Hepatocyte (in vitro differentiated cells): Measurements from ENCODE around the gene PZP. TPM values are rescaled to one million over a fixed set of nuclear protein-coding genes. Genes with fewer than 3 reads are reported as not detected.

Experiments
- DNase-seq: peaks from one replicate; pipeline ENCODE4 v3.0.0-alpha.2; 2016; ENCODE audit warnings: low spot score
- H2AFZ ChIP-seq: fragments of 200-600 bp; sonication (generic); 2 replicates; pipeline ENCODE4 v1.6.0; 2016; ENCODE audit warnings: antibody characterized with exemption, mild to moderate bottlenecking
- H3K27ac ChIP-seq: fragments of 200-600 bp; sonication (generic); 2 replicates; pipeline ENCODE4 v1.5.1; 2016; ENCODE audit warnings: mild to moderate bottlenecking
- H3K27me3 ChIP-seq: fragments of 200-600 bp; sonication (generic); 2 replicates; pipeline ENCODE4 v1.6.1; 2016
- H3K36me3 ChIP-seq: fragments of 200-600 bp; sonication (generic); replicated peaks from 2 replicates; pipeline ENCODE4 v1.5.1; 2016; ENCODE audit warnings: low read depth; ENCODE audit not compliant: insufficient read depth
- H3K4me1 ChIP-seq: fragments of 200-600 bp; sonication (generic); 2 replicates; pipeline ENCODE4 v1.5.1; 2016; ENCODE audit warnings: mild to moderate bottlenecking, moderate library complexity; ENCODE audit not compliant: insufficient read depth
- H3K4me2 ChIP-seq: fragments of 200-600 bp; sonication (generic); 2 replicates; pipeline ENCODE4 v1.6.0; 2016
- H3K4me3 ChIP-seq: fragments of 200-600 bp; sonication (generic); 2 replicates; pipeline ENCODE4 v1.5.1; 2016; ENCODE audit warnings: mild to moderate bottlenecking
- H3K79me2 ChIP-seq: fragments of 200-600 bp; sonication (generic); 2 replicates; pipeline ENCODE4 v1.6.0; 2017; ENCODE audit warnings: mild to moderate bottlenecking
- H3K9me2 ChIP-seq: fragments of 200-600 bp; sonication (generic); replicated peaks from 2 replicates; pipeline ENCODE4 v1.6.0; 2017; ENCODE audit warnings: mild to moderate bottlenecking; ENCODE audit not compliant: insufficient read depth
- H3K9me3 ChIP-seq: fragments of 200-600 bp; sonication (generic); 2 replicates; pipeline ENCODE4 v1.5.1; 2016; ENCODE audit warnings: low read depth, mild to moderate bottlenecking
- H4K20me1 ChIP-seq: fragments of 200-600 bp; sonication (generic); 2 replicates; pipeline ENCODE4 v1.6.0; 2016; ENCODE audit warnings: mild to moderate bottlenecking; ENCODE audit not compliant: insufficient read depth, poor library complexity, severe bottlenecking
- EZH2 ChIP-seq: fragments of 200-600 bp; sonication (generic); IDR thresholded peaks from 2 replicates; pipeline ENCODE4 v1.6.1; 2016; ENCODE audit warnings: antibody characterized with exemption, mild to moderate bottlenecking, borderline replicate concordance
- EZH2phosphoT487 ChIP-seq: fragments of 200-600 bp; sonication (generic); IDR thresholded peaks from one replicate; pipeline ENCODE4 v1.6.1; 2018; ENCODE audit warnings: antibody characterized with exemption, mild to moderate bottlenecking, low read depth, moderate library complexity; ENCODE audit not compliant: unreplicated experiment, severe bottlenecking
- WGBS: methylation state at CpG from one replicate; pipeline ENCODE4 v1.1.6; 2016; ENCODE audit warnings: low lambda C conversion rate; ENCODE audit errors: missing lambda C conversion rate; 5-methylcytosine and 5-hydroxymethylcytosine counted together
- polyA plus RNA-seq: library from polyadenylated mRNA; unstranded; fragments of >200 nt; fragmentation: Nextera tagmentation; extraction: Ambion mirVana; gene quantifications from 2 replicates; pipeline ENCODE4 v1.2.1, GENCODE V29; 2016
- total RNA-seq: library from RNA; depleted of rRNA; stranded (reverse); fragments of >200 nt; gene quantifications from 2 replicates; pipeline ENCODE4 v1.2.3, GENCODE V29; 2014
- TF ChIP-seq, protein P1 (sequence below): fragments of 200-600 bp; sonication (generic); IDR thresholded peaks from 2 replicates; pipeline ENCODE4 v1.5.1; 2016; ENCODE audit warnings: antibody characterized with exemption, mild to moderate bottlenecking; ENCODE audit not compliant: poor library complexity

The PZP gene
- total and polyA plus RNA-seq, 2 experiments from 2014 or later: 0.10 to 0.45 TPM

DNA sequence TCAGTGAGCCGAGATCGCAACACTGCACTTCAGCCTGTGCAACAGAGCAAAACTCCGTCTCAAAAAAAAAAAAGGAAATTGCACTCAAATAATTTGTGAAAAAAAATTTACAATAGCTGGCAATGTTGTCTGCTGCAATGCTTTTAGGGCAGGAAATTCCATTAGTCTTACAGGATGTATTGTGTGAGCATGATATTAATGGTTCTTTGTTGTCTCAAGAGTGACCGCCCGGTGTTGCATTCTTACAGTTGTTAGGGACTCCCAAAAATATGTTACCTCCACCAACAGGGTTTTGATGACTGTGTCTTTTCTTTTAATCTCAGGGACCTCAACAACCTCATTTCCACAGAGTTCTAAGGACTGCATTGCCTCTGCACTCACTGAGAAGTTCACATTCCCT, 44.8 kb downstream of the PZP start:
- Histone ChIP-seq H3K4me2 (no peak overlapping the region), H3K27ac (no peak overlapping the region), H3K27me3 (no peaks in the 10 kb centered on the region), H3K4me1 (no peaks in the 10 kb centered on the region), H2AFZ (no peak overlapping the region), H3K36me3 (no peaks in the 10 kb centered on the region), H3K4me3 (no peak overlapping the region), H3K79me2 (no peaks in the 10 kb centered on the region), H3K9me3 (no peaks in the 10 kb centered on the region), H3K9me2 (no peaks in the 10 kb centered on the region), H4K20me1 (no peaks in the 10 kb centered on the region)
- TF ChIP-seq, protein P1, sequence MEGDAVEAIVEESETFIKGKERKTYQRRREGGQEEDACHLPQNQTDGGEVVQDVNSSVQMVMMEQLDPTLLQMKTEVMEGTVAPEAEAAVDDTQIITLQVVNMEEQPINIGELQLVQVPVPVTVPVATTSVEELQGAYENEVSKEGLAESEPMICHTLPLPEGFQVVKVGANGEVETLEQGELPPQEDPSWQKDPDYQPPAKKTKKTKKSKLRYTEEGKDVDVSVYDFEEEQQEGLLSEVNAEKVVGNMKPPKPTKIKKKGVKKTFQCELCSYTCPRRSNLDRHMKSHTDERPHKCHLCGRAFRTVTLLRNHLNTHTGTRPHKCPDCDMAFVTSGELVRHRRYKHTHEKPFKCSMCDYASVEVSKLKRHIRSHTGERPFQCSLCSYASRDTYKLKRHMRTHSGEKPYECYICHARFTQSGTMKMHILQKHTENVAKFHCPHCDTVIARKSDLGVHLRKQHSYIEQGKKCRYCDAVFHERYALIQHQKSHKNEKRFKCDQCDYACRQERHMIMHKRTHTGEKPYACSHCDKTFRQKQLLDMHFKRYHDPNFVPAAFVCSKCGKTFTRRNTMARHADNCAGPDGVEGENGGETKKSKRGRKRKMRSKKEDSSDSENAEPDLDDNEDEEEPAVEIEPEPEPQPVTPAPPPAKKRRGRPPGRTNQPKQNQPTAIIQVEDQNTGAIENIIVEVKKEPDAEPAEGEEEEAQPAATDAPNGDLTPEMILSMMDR: no peak
- WGBS: 91% methylated on average over 5 of the region's 5 CpGs
- DNase-seq: no peak

DNA sequence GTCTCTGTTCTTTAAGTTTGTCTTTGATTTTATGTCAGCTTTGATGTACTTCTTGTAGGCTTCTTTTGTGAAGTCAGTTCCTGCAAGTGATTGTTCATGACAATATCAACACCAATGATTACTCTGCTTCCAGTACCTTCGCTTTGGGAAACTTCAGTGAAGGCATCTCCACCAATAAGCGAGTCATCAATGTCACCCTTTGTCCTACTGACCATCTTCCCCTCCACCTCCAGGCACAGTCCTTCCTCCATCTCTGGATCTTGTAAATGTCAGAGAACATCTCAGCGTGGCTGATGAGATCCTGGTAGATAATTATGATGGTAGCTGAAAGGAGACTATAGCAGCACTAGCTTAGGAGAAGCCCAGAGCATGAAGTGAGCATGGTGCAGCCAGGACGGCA, 52.1 kb downstream of the PZP start:
- no peak overlapping the region for H3K4me3 ChIP-seq
- H3K9me3 ChIP-seq: no peaks in the 10 kb centered on the region
- H3K9me2 ChIP-seq: no peaks in the 10 kb centered on the region
- no peak for DNase-seq
- no peaks in the 10 kb centered on the region for H4K20me1 ChIP-seq
- H3K4me2 ChIP-seq: no peak overlapping the region
- WGBS: 70% methylated on average over 4 of the region's 4 CpGs
- no peaks in the 10 kb centered on the region for H3K79me2 ChIP-seq
- no peak overlapping the region for H2AFZ ChIP-seq
- H3K27ac ChIP-seq: no peak overlapping the region
- TF ChIP-seq EZH2phosphoT487 (no peak), EZH2 (no peak)
- TF ChIP-seq, protein P1: no peak
- H3K27me3 ChIP-seq: no peaks in the 10 kb centered on the region
- no peaks in the 10 kb centered on the region for H3K36me3 ChIP-seq
- H3K4me1 ChIP-seq: no peaks in the 10 kb centered on the region

DNA sequence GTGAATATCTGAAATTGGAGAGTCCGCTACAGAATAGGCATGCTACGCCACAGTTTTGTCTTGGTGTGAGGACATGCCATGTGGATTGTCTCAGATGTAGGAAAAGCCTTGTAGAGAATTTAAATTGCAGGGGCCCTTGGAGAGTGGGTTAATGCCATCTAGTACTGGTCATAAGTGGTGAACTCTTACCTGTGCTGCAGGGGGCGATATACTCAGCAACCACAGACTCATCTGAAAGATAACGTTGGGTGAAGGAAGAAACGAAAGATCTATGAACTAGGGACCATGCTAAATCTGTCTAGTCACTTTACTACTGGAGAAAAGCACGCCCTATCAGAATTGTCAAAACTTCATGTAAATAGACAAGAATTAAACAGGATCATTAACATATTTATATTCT, 58.8 kb downstream of the PZP start:
- 63% methylated on average over 6 of the region's 6 CpGs for WGBS
- Histone ChIP-seq H3K27ac (no peak overlapping the region), H3K36me3 (no peaks in the 10 kb centered on the region), H3K4me3 (no peak overlapping the region), H4K20me1 (no peaks in the 10 kb centered on the region), H3K4me2 (no peak overlapping the region), H3K79me2 (no peaks in the 10 kb centered on the region), H2AFZ (no peak overlapping the region), H3K4me1 (no peaks in the 10 kb centered on the region), H3K9me2 (no peaks in the 10 kb centered on the region), H3K27me3 (no peaks in the 10 kb centered on the region), H3K9me3 (no peaks in the 10 kb centered on the region)
- DNase-seq: no peak
- TF ChIP-seq EZH2phosphoT487 (no peak), EZH2 (no peak)
- TF ChIP-seq, protein P1: no peak

DNA sequence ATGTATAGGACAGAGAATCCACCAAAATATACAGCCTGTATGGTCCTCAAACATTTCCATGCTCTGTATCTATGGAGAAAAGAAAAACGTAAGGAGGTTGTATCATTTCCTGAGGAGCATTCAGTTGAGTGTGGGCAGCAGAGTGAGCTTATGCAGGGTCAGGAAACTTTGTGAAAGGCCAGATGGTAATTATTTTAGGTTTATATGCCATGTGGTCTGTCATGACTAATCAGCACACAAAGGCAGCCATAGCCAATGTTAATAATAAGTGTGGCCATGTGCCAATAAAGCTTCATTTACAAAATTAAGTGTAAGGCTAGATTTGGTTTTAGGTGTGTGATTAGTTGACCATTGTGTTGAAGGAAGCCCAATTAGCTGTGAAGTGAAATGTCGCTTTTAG, 59.3 kb downstream of the PZP start:
- Histone ChIP-seq H3K4me2 (no peak overlapping the region), H3K9me3 (no peaks in the 10 kb centered on the region), H3K9me2 (no peaks in the 10 kb centered on the region), H3K36me3 (no peaks in the 10 kb centered on the region), H3K4me1 (no peaks in the 10 kb centered on the region), H4K20me1 (no peaks in the 10 kb centered on the region), H3K27ac (no peak overlapping the region), H3K27me3 (no peaks in the 10 kb centered on the region), H3K79me2 (no peaks in the 10 kb centered on the region), H3K4me3 (no peak overlapping the region), H2AFZ (no peak overlapping the region)
- no peak for DNase-seq
- TF ChIP-seq EZH2phosphoT487 (no peak), EZH2 (no peak)
- TF ChIP-seq, protein P1: no peak
- 71% methylated on average over 2 of the region's 2 CpGs for WGBS
